NB4 (cell line): Measurements from ENCODE around the gene ZFP42.

ENCODE experiments used
- DNase-seq: peaks from one replicate; pipeline ENCODE4 v3.0.0; 2010; ENCODE audit warnings: low read depth
- H3K4me3 ChIP-seq: one replicate; pipeline ENCODE4 v1.5.1; 2011; ENCODE audit warnings: mild to moderate bottlenecking, low read depth, low read length, moderate library complexity
- MYC ChIP-seq: IDR thresholded peaks from 2 replicates; pipeline ENCODE4 v1.6.1; 2011; ENCODE audit warnings: low read depth, low read length
- POLR2A ChIP-seq: IDR thresholded peaks from 2 replicates; pipeline ENCODE4 v1.6.1; 2011; ENCODE audit warnings: mild to moderate bottlenecking; ENCODE audit not compliant: insufficient read length; ENCODE audit errors: extremely low read depth
- TF ChIP-seq, protein P1 (sequence below): IDR thresholded peaks from one replicate; pipeline ENCODE4 v1.5.1; 2012; ENCODE audit warnings: low read depth, low read length
- TF ChIP-seq, protein P2 (sequence below): IDR thresholded peaks from 2 replicates; pipeline ENCODE4 v1.6.1; 2011; ENCODE audit warnings: low read depth, low read length

ZFP42 gene

GRCh38 chr4:187995322-187996207 lies at the start of gene ZFP42:
Gene ZFP42, plus strand, starts transcription at chr4:187995771. Its CDS starts 7,037 bp downstream, at chr4:188002808.
- no peak within 1 kb of the TSS for H3K4me3 ChIP-seq
- DNase-seq, result no peak
- TF ChIP-seq, protein P1, sequence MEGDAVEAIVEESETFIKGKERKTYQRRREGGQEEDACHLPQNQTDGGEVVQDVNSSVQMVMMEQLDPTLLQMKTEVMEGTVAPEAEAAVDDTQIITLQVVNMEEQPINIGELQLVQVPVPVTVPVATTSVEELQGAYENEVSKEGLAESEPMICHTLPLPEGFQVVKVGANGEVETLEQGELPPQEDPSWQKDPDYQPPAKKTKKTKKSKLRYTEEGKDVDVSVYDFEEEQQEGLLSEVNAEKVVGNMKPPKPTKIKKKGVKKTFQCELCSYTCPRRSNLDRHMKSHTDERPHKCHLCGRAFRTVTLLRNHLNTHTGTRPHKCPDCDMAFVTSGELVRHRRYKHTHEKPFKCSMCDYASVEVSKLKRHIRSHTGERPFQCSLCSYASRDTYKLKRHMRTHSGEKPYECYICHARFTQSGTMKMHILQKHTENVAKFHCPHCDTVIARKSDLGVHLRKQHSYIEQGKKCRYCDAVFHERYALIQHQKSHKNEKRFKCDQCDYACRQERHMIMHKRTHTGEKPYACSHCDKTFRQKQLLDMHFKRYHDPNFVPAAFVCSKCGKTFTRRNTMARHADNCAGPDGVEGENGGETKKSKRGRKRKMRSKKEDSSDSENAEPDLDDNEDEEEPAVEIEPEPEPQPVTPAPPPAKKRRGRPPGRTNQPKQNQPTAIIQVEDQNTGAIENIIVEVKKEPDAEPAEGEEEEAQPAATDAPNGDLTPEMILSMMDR, result no peak
- no peak for TF ChIP-seq MYC
- no peak for TF ChIP-seq POLR2A
- TF ChIP-seq, protein P2, sequence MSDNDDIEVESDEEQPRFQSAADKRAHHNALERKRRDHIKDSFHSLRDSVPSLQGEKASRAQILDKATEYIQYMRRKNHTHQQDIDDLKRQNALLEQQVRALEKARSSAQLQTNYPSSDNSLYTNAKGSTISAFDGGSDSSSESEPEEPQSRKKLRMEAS, result no peak

DNA sequence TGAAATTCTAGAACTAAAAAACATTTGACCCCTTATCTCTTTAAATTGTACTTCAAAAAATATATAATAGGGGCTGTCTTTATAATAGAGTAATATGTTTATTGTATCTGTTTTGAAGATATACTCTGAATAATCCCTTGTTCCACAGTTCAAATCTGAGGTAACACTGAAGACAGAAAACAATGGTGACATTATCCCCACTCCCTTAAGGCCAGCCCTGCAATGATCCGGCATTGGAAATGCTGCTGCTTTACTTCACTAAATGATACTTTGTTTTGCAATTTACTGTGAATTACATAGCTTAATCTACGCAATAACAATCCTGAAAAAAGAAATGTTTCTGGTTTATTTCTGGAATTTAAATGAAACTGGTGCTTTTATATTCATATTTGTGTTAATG lies 34.4 kb upstream of the ZFP42 start:
- no peak for TF ChIP-seq MYC
- TF ChIP-seq, protein P2, result no peak
- TF ChIP-seq, protein P1, result no peak
- TF ChIP-seq POLR2A, result no peak
- no peak overlapping the region for H3K4me3 ChIP-seq
- DNase-seq, result no peak

DNA sequence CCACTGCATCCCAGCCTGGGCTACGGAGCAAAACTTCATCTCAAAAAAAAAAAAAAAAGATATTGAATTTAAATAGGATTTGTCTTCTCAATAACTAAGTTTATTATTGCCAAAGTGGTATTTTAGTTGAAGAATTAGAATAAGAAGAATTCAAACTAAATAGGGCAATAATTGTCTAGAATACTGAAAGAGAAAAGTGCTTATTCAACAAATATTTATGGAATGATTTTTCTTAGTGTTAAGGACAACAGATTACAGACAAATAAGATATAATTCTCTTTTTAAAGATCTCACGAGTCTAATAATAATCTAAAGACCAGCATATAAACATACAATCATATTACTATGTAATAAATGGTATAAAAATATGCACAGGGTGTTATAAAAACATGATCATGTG lies 33.6 kb upstream of the ZFP42 start:
- no peak for DNase-seq
- no peak overlapping the region for H3K4me3 ChIP-seq
- TF ChIP-seq MYC (no peak), POLR2A (no peak)
- TF ChIP-seq, protein P1, result no peak
- TF ChIP-seq, protein P2, result no peak

DNA sequence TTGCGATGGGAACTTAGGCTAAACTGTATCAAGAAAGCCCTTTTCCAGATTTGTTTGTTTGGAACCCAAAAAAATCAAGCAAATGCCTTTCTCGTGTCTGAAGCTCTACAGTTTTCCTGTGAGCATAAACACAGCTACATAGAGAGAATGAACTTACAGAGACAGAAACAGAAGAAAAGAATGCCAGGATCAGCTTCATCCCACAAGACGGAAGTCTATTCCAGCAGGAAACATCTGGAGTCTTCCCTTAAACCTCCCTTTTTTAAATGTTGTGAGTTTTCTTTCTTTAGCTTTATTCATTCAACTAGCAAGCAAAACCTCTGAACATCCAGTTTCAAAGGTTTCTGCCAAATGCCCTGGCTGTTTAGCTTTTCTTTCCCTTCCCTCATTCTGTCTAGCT lies 32.6 kb upstream of the ZFP42 start:
- no peak for DNase-seq
- no peak overlapping the region for H3K4me3 ChIP-seq
- TF ChIP-seq POLR2A, result no peak
- TF ChIP-seq, protein P1, result no peak
- no peak for TF ChIP-seq MYC
- TF ChIP-seq, protein P2, result no peak

DNA sequence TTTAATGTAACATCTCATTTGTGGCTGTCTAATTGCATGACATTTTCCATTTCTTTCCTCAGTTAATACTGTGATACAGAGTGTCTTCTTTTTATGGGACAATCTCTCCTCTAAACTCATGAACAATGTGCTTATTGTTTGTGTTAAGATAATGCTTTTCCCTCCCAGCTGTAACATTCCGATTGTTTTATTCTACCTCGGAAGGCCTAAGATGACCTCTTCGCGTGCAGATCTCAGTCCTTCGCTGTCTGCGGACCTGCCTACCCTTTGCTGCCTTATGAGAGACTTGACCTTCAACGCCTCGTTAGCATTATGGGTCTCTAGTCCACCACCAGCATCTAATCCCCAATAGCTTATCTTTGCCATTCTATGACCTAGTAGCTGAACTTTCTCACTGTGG lies 29.8 kb upstream of the ZFP42 start:
- H3K4me3 ChIP-seq, result no peak overlapping the region
- DNase-seq, result no peak
- TF ChIP-seq, protein P1, result no peak
- TF ChIP-seq POLR2A (no peak), MYC (no peak)
- TF ChIP-seq, protein P2, result no peak
